GM23338 (cell line): ENCODE results near the gene DLGAP3. TPM values are rescaled to one million over a fixed set of nuclear protein-coding genes. Genes with fewer than 3 reads are reported as not detected.

Experiments used
- ATAC-seq: fragments of 200-7000 bp; cut with Tn5 transposase; 3 replicates; pipeline ENCODE4 v1.9.1; 2020
- DNase-seq: peaks from one replicate; pipeline ENCODE4 v3.0.0-alpha.2; 2015; ENCODE audit warnings: low spot score
- H2AFZ ChIP-seq: fragments of 200-600 bp; sonication (generic); 2 replicates; pipeline ENCODE4 v1.8.0; 2016; ENCODE audit warnings: antibody characterized with exemption, mild to moderate bottlenecking, moderate library complexity
- H3F3A ChIP-seq: fragments of 200-600 bp; sonication (generic); replicated peaks from 2 replicates; pipeline ENCODE4 v1.8.0; 2017; ENCODE audit warnings: antibody characterized with exemption, mixed run types, low read depth
- H3K27ac ChIP-seq: fragments of 200-600 bp; sonication (generic); 2 replicates; pipeline ENCODE4 v1.6.1; 2016; ENCODE audit warnings: low read depth
- H3K27me3 ChIP-seq: fragments of 200-600 bp; sonication (generic); 2 replicates; pipeline ENCODE4 v1.8.0; 2016; ENCODE audit warnings: mild to moderate bottlenecking, mixed run types, moderate library complexity; ENCODE audit not compliant: insufficient read depth
- H3K36me3 ChIP-seq: fragments of 200-600 bp; sonication (generic); 2 replicates; pipeline ENCODE4 v1.8.0; 2016; ENCODE audit warnings: mild to moderate bottlenecking; ENCODE audit not compliant: insufficient read depth
- H3K4me1 ChIP-seq: fragments of 200-600 bp; sonication (generic); 2 replicates; pipeline ENCODE4 v1.8.0; 2016; ENCODE audit warnings: mild to moderate bottlenecking, moderate library complexity; ENCODE audit not compliant: insufficient read depth
- H3K4me2 ChIP-seq: fragments of 200-600 bp; sonication (generic); 2 replicates; pipeline ENCODE4 v1.7.1; 2017; ENCODE audit warnings: mixed run types
- H3K4me3 ChIP-seq: fragments of 200-600 bp; sonication (generic); 2 replicates; pipeline ENCODE4 v1.6.1; 2016; ENCODE audit warnings: mixed run types
- H3K79me2 ChIP-seq: fragments of 200-600 bp; sonication (generic); replicated peaks from 2 replicates; pipeline ENCODE4 v1.8.0; 2017; ENCODE audit warnings: mild to moderate bottlenecking; ENCODE audit not compliant: insufficient read depth
- H3K9me2 ChIP-seq: fragments of 200-600 bp; sonication (generic); 2 replicates; pipeline ENCODE4 v1.8.0; 2017; ENCODE audit not compliant: insufficient read depth
- H4K20me1 ChIP-seq: fragments of 200-600 bp; sonication (generic); replicated peaks from 2 replicates; pipeline ENCODE4 v1.8.0; 2017; ENCODE audit warnings: mild to moderate bottlenecking; ENCODE audit not compliant: insufficient read depth
- H3K27ac Mint-ChIP-seq: 2 replicates; pipeline ENCODE4 v1.8.0; 2020; ENCODE audit warnings: inconsistent platforms, mild to moderate bottlenecking, moderate library complexity, mixed read lengths
- H3K27me3 Mint-ChIP-seq: 3 replicates; pipeline ENCODE4 v1.8.0; 2022; ENCODE audit warnings: low read depth, mild to moderate bottlenecking, moderate library complexity, mixed read lengths, inconsistent platforms; ENCODE audit not compliant: insufficient read depth, poor library complexity
- H3K36me3 Mint-ChIP-seq: 3 replicates; pipeline ENCODE4 v1.8.0; 2021; ENCODE audit warnings: low read depth, mild to moderate bottlenecking, inconsistent platforms, moderate library complexity, mixed read lengths
- H3K4me1 Mint-ChIP-seq: 3 replicates; pipeline ENCODE4 v1.8.0; 2020; ENCODE audit warnings: mild to moderate bottlenecking, inconsistent platforms, mixed read lengths
- H3K4me3 Mint-ChIP-seq: 3 replicates; pipeline ENCODE4 v1.8.0; 2021; ENCODE audit warnings: moderate library complexity, mild to moderate bottlenecking, inconsistent platforms, mixed read lengths
- H3K9me3 Mint-ChIP-seq: 3 replicates; pipeline ENCODE4 v1.8.0; 2020; ENCODE audit warnings: moderate library complexity, mild to moderate bottlenecking, inconsistent platforms, mixed read lengths
- EZH2 ChIP-seq: fragments of 200-600 bp; sonication (generic); IDR thresholded peaks from one replicate; pipeline ENCODE4 v1.8.0; 2017; ENCODE audit warnings: antibody characterized with exemption, mild to moderate bottlenecking, low read depth; ENCODE audit not compliant: unreplicated experiment
- JUNB ChIP-seq: IDR thresholded peaks from one replicate; pipeline ENCODE4 v1.6.1; 2016; ENCODE audit warnings: antibody characterized with exemption; ENCODE audit not compliant: unreplicated experiment
- NANOG ChIP-seq: IDR thresholded peaks from 2 replicates; pipeline ENCODE4 v1.6.1; 2016; ENCODE audit warnings: antibody characterized with exemption, borderline replicate concordance
- POLR2AphosphoS5 ChIP-seq: IDR thresholded peaks from 2 replicates; pipeline ENCODE4 v1.6.1; 2016; ENCODE audit warnings: antibody characterized with exemption, low read depth
- ZNF114 ChIP-seq: fragments of 250-450 bp; sonication (Bioruptor Pico); IDR thresholded peaks from 2 replicates; pipeline ENCODE4 v1.5.0; 2020; ENCODE audit warnings: mild to moderate bottlenecking, moderate library complexity
- ZNF331 ChIP-seq: fragments of 250-450 bp; sonication (Bioruptor Pico); IDR thresholded peaks from 2 replicates; pipeline ENCODE4 v1.5.0; 2020; ENCODE audit warnings: low read depth, mild to moderate bottlenecking, moderate library complexity
- polyA plus RNA-seq: library from polyadenylated mRNA; unstranded; fragments of >200 nt; fragmentation: Nextera tagmentation; extraction: Ambion mirVana; gene quantifications from 2 replicates; pipeline ENCODE4 v1.2.1, GENCODE V29; 2016
- total RNA-seq: library from RNA; depleted of rRNA; stranded (reverse); fragments of >200 nt; shearing (Covaris generic); gene quantifications from 2 replicates; pipeline ENCODE4 v1.2.3, GENCODE V29; 2014
- TF ChIP-seq, protein P1 (sequence below), 2 experiments: fragments of 200-600 bp in 1 of 2; sonication (generic) in 1 of 2; conservative IDR thresholded peaks; 2 replicates each; pipeline versions ENCODE4 v1.5.1 to v1.6.1; 2016 to 2017; ENCODE audit warnings: antibody characterized with exemption in 2 of 2, low read depth in 2 of 2, mild to moderate bottlenecking in 2 of 2, moderate library complexity in 1 of 2
- TF ChIP-seq, protein P2 (sequence below): IDR thresholded peaks from one replicate; pipeline ENCODE4 v1.6.1; 2018; ENCODE audit warnings: antibody characterized with exemption; ENCODE audit not compliant: unreplicated experiment

Gene DLGAP3
- total and polyA plus RNA-seq, 2 experiments from 2014 or later = 7.1 to 13.7 TPM

DNA sequence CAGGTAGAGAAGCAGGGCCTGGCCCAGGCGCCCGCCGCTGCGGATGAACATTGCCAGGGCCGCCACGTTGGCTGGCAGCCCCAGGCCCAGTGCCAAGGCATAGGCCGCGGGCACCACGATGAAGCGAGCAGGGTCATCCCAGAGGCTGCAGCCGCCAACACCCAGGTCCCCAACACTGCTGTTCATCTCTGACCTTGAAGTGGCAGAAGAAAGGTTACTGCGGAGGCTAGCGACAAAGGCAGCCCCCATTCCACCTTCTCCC, 47.7 kb upstream of the DLGAP3 start:
- no peak for ATAC-seq
- no peaks in the 10 kb centered on the region for H3K36me3 Mint-ChIP-seq

DNA sequence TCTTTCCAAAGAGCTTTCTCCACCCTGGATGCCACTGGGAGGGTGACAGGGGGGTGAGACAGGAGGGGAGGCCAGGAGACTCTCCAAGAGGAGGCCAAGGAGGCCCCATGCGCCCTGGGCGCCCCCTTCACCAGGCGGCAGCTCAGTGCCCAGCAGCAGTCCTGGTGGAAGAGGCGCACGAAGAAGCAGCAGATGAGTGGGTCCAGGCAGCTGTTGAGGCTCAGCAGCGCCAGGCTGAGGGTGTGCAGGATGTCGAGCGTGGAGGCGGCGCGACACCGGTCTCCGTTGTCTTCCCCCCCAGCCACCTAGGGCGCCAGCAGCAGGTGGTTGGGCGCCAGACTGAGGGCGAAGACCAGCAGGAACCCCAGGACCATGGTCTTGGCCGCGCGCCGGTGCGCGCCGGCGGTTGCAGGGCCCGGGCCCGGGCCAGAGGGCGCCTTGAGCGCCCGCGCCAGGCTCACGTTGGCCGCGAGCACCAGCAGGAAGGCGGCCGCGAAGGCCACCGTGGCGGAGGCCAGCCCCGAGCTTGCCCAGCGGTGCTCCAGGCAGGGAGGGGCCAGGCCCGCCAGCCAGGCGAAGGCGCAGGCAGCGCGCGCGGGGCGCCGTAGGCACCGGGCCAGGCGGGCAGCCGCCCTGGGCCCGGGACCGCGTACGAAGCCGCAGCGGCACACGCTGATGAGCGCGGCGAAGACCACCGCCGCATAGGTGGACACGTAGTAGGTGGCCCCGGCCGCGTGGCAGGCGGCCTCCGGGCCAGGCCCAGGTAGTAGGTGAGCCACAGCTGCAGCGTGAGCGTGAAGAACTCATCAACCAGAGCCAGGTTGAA, 47.1 kb upstream of the DLGAP3 start:
- Mint-ChIP-seq H3K27me3 (peaks cover 16% of the 10 kb centered on the region), H3K4me3 (no peak overlapping the region), H3K9me3 (no peaks in the 10 kb centered on the region), H3K27ac (no peak overlapping the region), H3K36me3 (no peaks in the 10 kb centered on the region), H3K4me1 (peaks cover 19% of the 10 kb centered on the region)
- DNase-seq (peak; percentile 69), ATAC-seq (peak; percentile 78)
- Histone ChIP-seq H3F3A (0 out of 2 replicates have a peak, but pooled peaks cover 2% of the 10 kb centered on the region), H3K4me3 (peak overlapping the region; percentile 37; the same call in 1 of the 2 replicates), H3K27ac (no peak overlapping the region), H3K9me2 (no peaks in the 10 kb centered on the region), H3K79me2 (no peaks in the 10 kb centered on the region), H3K4me2 (peak overlapping the region; percentile 70), H3K4me1 (no peaks in the 10 kb centered on the region), H4K20me1 (no peaks in the 10 kb centered on the region), H2AFZ (peak overlapping the region; percentile 38; the same call in 1 of the 2 replicates), H3K36me3 (no peaks in the 10 kb centered on the region; the same call in 1 of the 2 replicates), H3K27me3 (peaks cover 13% of the 10 kb centered on the region)
- TF ChIP-seq EZH2 = no peak
- TF ChIP-seq JUNB = no peak
- TF ChIP-seq, protein P1, sequence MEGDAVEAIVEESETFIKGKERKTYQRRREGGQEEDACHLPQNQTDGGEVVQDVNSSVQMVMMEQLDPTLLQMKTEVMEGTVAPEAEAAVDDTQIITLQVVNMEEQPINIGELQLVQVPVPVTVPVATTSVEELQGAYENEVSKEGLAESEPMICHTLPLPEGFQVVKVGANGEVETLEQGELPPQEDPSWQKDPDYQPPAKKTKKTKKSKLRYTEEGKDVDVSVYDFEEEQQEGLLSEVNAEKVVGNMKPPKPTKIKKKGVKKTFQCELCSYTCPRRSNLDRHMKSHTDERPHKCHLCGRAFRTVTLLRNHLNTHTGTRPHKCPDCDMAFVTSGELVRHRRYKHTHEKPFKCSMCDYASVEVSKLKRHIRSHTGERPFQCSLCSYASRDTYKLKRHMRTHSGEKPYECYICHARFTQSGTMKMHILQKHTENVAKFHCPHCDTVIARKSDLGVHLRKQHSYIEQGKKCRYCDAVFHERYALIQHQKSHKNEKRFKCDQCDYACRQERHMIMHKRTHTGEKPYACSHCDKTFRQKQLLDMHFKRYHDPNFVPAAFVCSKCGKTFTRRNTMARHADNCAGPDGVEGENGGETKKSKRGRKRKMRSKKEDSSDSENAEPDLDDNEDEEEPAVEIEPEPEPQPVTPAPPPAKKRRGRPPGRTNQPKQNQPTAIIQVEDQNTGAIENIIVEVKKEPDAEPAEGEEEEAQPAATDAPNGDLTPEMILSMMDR (conservative IDR thresholded peaks at IDR 0.05; ENCODE audit: low read depth in 2 of 2) = 0 out of 4 replicates have a peak, but pooled peaks of 1 of the 2 experiments have one; percentile 1
- no peak for TF ChIP-seq ZNF114 (CRISPR knock-in tag)
- TF ChIP-seq ZNF331 (CRISPR knock-in tag) = no peak

More for the DNA sequence above, 47.7 kb upstream of the DLGAP3 start:
- Histone ChIP-seq H3K4me1 (no peaks in the 10 kb centered on the region), H4K20me1 (no peaks in the 10 kb centered on the region), H3F3A (0 out of 2 replicates have a peak, but pooled peaks cover 2% of the 10 kb centered on the region), H3K27me3 (peaks cover 13% of the 10 kb centered on the region), H3K9me2 (no peaks in the 10 kb centered on the region), H3K79me2 (no peaks in the 10 kb centered on the region), H2AFZ (0 out of 2 replicates have a peak overlapping the region, but pooled peaks have one; percentile 38), H3K4me3 (peak overlapping the region; percentile 37; the same call in 1 of the 2 replicates), H3K36me3 (no peaks in the 10 kb centered on the region; the same call in 1 of the 2 replicates), H3K27ac (no peak overlapping the region), H3K4me2 (peak overlapping the region; percentile 70; the same call in 1 of the 2 replicates)
- no peak overlapping the region for H3K27ac Mint-ChIP-seq
- DNase-seq = no peak
- H3K4me1 Mint-ChIP-seq = peaks cover 14% of the 10 kb centered on the region
- TF ChIP-seq, protein P1 (conservative IDR thresholded peaks at IDR 0.05; ENCODE audit: low read depth in 2 of 2) = no peak
- TF ChIP-seq, protein P2, sequence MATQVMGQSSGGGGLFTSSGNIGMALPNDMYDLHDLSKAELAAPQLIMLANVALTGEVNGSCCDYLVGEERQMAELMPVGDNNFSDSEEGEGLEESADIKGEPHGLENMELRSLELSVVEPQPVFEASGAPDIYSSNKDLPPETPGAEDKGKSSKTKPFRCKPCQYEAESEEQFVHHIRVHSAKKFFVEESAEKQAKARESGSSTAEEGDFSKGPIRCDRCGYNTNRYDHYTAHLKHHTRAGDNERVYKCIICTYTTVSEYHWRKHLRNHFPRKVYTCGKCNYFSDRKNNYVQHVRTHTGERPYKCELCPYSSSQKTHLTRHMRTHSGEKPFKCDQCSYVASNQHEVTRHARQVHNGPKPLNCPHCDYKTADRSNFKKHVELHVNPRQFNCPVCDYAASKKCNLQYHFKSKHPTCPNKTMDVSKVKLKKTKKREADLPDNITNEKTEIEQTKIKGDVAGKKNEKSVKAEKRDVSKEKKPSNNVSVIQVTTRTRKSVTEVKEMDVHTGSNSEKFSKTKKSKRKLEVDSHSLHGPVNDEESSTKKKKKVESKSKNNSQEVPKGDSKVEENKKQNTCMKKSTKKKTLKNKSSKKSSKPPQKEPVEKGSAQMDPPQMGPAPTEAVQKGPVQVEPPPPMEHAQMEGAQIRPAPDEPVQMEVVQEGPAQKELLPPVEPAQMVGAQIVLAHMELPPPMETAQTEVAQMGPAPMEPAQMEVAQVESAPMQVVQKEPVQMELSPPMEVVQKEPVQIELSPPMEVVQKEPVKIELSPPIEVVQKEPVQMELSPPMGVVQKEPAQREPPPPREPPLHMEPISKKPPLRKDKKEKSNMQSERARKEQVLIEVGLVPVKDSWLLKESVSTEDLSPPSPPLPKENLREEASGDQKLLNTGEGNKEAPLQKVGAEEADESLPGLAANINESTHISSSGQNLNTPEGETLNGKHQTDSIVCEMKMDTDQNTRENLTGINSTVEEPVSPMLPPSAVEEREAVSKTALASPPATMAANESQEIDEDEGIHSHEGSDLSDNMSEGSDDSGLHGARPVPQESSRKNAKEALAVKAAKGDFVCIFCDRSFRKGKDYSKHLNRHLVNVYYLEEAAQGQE = no peak
- no peak for TF ChIP-seq POLR2AphosphoS5
- TF ChIP-seq EZH2 = no peak
- no peak for TF ChIP-seq NANOG
- no peak overlapping the region for H3K4me3 Mint-ChIP-seq
- H3K27me3 Mint-ChIP-seq = peaks cover 14% of the 10 kb centered on the region
- H3K9me3 Mint-ChIP-seq = no peaks in the 10 kb centered on the region
